H1 (cell line): Measurements from ENCODE around the gene SNRNP200. TPM values are rescaled to one million over a fixed set of nuclear protein-coding genes. Genes with fewer than 3 reads are reported as not detected.

ENCODE experiments used
- BACH1 ChIP-seq: IDR thresholded peaks from 2 replicates; pipeline ENCODE4 v1.6.1; 2012; ENCODE audit warnings: low read length, improper control_type of control experiment
- BCL11A ChIP-seq, 2 experiments: IDR thresholded peaks; one replicate each; pipeline ENCODE4 v1.6.1; 2011; ENCODE audit warnings: low read depth in 2 of 2, low read length in 2 of 2, mild to moderate bottlenecking in 2 of 2
- CBX5 ChIP-seq: fragments of 300-800, 300-1000 bp; sonication (generic); IDR thresholded peaks from 2 replicates; pipeline ENCODE4 v1.7.1; 2016; ENCODE audit warnings: antibody characterized with exemption, low read length, low read depth
- CHD2 ChIP-seq: IDR thresholded peaks from 2 replicates; pipeline ENCODE4 v1.6.1; 2012; ENCODE audit warnings: low read length, improper control_type of control experiment
- CREB1 ChIP-seq: IDR thresholded peaks from 2 replicates; pipeline ENCODE4 v1.6.1; 2012; ENCODE audit warnings: inconsistent platforms
- EGR1 ChIP-seq: IDR thresholded peaks from 2 replicates; pipeline ENCODE4 v1.6.1; 2011; ENCODE audit warnings: low read depth, low read length, borderline replicate concordance
- EP300 ChIP-seq, 2 experiments: IDR thresholded peaks; 1 replicate in 1 of 2; 2 replicates in 1 of 2; pipeline ENCODE4 v1.6.1; 2011 to 2012; ENCODE audit warnings: low read depth in 2 of 2, low read length in 2 of 2, mild to moderate bottlenecking in 2 of 2, borderline replicate concordance in 1 of 2, inconsistent platforms in 1 of 2, moderate library complexity in 1 of 2
- GTF2F1 ChIP-seq: IDR thresholded peaks from 2 replicates; pipeline ENCODE4 v1.6.1; 2012; ENCODE audit warnings: low read depth, low read length, improper control_type of control experiment, borderline replicate concordance
- HDAC6 ChIP-seq: IDR thresholded peaks from one replicate; pipeline ENCODE4 v1.7.1; 2012; ENCODE audit warnings: low read depth, mild to moderate bottlenecking, inconsistent platforms, low read length, moderate library complexity
- JUN ChIP-seq: IDR thresholded peaks from 2 replicates; pipeline ENCODE4 v1.6.1; 2011; ENCODE audit warnings: low read depth, mild to moderate bottlenecking, improper control_type of control experiment, low read length
- JUND ChIP-seq: IDR thresholded peaks from 2 replicates; pipeline ENCODE4 v1.6.1; 2011; ENCODE audit warnings: mild to moderate bottlenecking, improper control_type of control experiment, low read length
- KDM1A ChIP-seq: fragments of 200-600, 300-600 bp; sonication (generic); IDR thresholded peaks from 2 replicates; pipeline ENCODE4 v1.7.1; 2016; ENCODE audit warnings: mild to moderate bottlenecking, low read length, borderline replicate concordance
- MAFK ChIP-seq: IDR thresholded peaks from 2 replicates; pipeline ENCODE4 v1.6.1; 2012; ENCODE audit warnings: low read depth, mild to moderate bottlenecking, improper control_type of control experiment, low read length
- NRF1 ChIP-seq: IDR thresholded peaks from 2 replicates; pipeline ENCODE4 v1.6.1; 2011; ENCODE audit warnings: mild to moderate bottlenecking, low read depth, low read length, improper control_type of control experiment
- POLR2A ChIP-seq, 2 experiments: IDR thresholded peaks; 1 replicate in 1 of 2; 2 replicates in 1 of 2; pipeline ENCODE4 v1.6.1; 2011; ENCODE audit warnings: low read depth in 2 of 2, low read length in 2 of 2, mild to moderate bottlenecking in 2 of 2; ENCODE audit errors: control extremely low read depth in 1 of 2
- POLR2AphosphoS5 ChIP-seq: IDR thresholded peaks from 2 replicates; pipeline ENCODE4 v1.6.1; 2011; ENCODE audit warnings: low read depth, low read length
- POU5F1 ChIP-seq: IDR thresholded peaks from 2 replicates; pipeline ENCODE4 v1.6.1; 2011; ENCODE audit warnings: low read depth, mild to moderate bottlenecking, low read length, moderate library complexity
- RNF2 ChIP-seq: fragments of 200-900, 300-1000 bp; sonication (generic); IDR thresholded peaks from 2 replicates; pipeline ENCODE4 v1.7.1; 2016; ENCODE audit warnings: borderline replicate concordance, low read depth, mild to moderate bottlenecking, antibody characterized with exemption, low read length; ENCODE audit not compliant: poor library complexity, severe bottlenecking; ENCODE audit errors: missing control alignments
- RXRA ChIP-seq: IDR thresholded peaks from 2 replicates; pipeline ENCODE4 v1.6.1; 2011; ENCODE audit warnings: low read depth, mild to moderate bottlenecking, low read length, moderate library complexity; ENCODE audit not compliant: insufficient read depth
- SIX5 ChIP-seq: IDR thresholded peaks from 2 replicates; pipeline ENCODE4 v1.6.1; 2011; ENCODE audit warnings: mild to moderate bottlenecking, low read depth, low read length
- SUZ12 ChIP-seq: fragments of 200-600 bp; sonication (generic); IDR thresholded peaks from 2 replicates; pipeline ENCODE4 v1.6.1; 2012; ENCODE audit warnings: mild to moderate bottlenecking, inconsistent platforms, low read length, moderate library complexity, mixed read lengths
- TAF1 ChIP-seq: IDR thresholded peaks from 2 replicates; pipeline ENCODE4 v1.6.1; 2011; ENCODE audit warnings: mild to moderate bottlenecking, low read depth, low read length
- TAF7 ChIP-seq: optimal IDR thresholded peaks from 2 replicates; pipeline ENCODE3; 2011; ENCODE audit warnings: low read depth, mild to moderate bottlenecking, inconsistent platforms, low read length, moderate library complexity, borderline replicate concordance
- YY1 ChIP-seq: IDR thresholded peaks from 2 replicates; pipeline ENCODE4 v1.6.1; 2011; ENCODE audit warnings: low read depth, mild to moderate bottlenecking, low read length
- polyA plus RNA-seq, 7 experiments: library from polyadenylated mRNA; depleted of rRNA in 3 of 7; stranded (reverse) in 5 of 7; unstranded in 2 of 7; fragments of >200 nt in 5 of 7; fragments of 200-250 nt in 2 of 7; gene quantifications; 1 replicate in 5 of 7; 2 replicates in 1 of 7; 4 replicates in 1 of 7; pipeline versions ENCODE4 v1.2.1 to v1.2.3, GENCODE V29; 2011 to 2013; ENCODE audit warnings: missing spikeins in 2 of 7, mixed read lengths in 2 of 7
- total RNA-seq: library from RNA; stranded (reverse); fragmentation: NEBNext Ultra II Directional; extraction: Animal tissue kit (Norgen Biotek cat#: 25700); gene quantifications from 2 replicates; pipeline ENCODE4 v1.2.1, GENCODE V29; 2021
- TF ChIP-seq, protein P1 (sequence below): IDR thresholded peaks from 2 replicates; pipeline ENCODE4 v1.6.1; 2011; ENCODE audit warnings: low read depth, mild to moderate bottlenecking, low read length; ENCODE audit not compliant: insufficient read depth

SNRNP200 gene
- total and polyA plus RNA-seq, 2 of the 8 experiments (the other 6 are each of a cell fraction or from before 2014, with no cell fraction given), result 190 to 289 TPM

GRCh38 chr2:96265840-96266679, 39.3 kb downstream of the SNRNP200 start, which contains the start of the genes CIAO1 and TMEM127 (continued):
- TF ChIP-seq TAF7 (no peak), CREB1 (peak; percentile 97), TAF1 (peak; percentile 64), GTF2F1 (no peak), CHD2 (peak; percentile 97), BACH1 (no peak), SUZ12 (no peak), HDAC6 (no peak), MAFK (no peak), KDM1A (no peak), EGR1 (no peak), POLR2A (IDR thresholded peaks at IDR 0.05; ENCODE audit: control extremely low read depth in 1 of 2, low read depth in 2 of 2, low read length in 2 of 2) (peak in 1 of 2 experiments; percentile 73; a peak in 2 of 3 replicates), YY1 (peak; percentile 62; the same call in 1 of the 2 replicates), RNF2 (no peak), SIX5 (peak; percentile 86), EP300 (IDR thresholded peaks at IDR 0.05; ENCODE audit: borderline replicate concordance in 1 of 2, low read depth in 2 of 2, low read length in 2 of 2) (no peak), JUND (no peak), CBX5 (no peak), NRF1 (0 out of 2 replicates have a peak, but pooled peaks have one; percentile 23), BCL11A (IDR thresholded peaks at IDR 0.05; ENCODE audit: low read depth in 2 of 2, low read length in 2 of 2) (no peak), POLR2AphosphoS5 (no peak; the same call in 1 of the 2 replicates), JUN (no peak), RXRA (no peak), POU5F1 (no peak)
- TF ChIP-seq, protein P1, sequence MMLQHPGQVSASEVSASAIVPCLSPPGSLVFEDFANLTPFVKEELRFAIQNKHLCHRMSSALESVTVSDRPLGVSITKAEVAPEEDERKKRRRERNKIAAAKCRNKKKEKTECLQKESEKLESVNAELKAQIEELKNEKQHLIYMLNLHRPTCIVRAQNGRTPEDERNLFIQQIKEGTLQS, result peak; percentile 84
